ENCODE data around the gene ERVK3-1.
"Not testable (repeated sequence)": the region's sequence is repeated elsewhere in the genome, so short reads cannot be mapped to it uniquely, and the experiment has no call there.

Gene ERVK3-1

GRCh38 chr19:58304255-58304654, 922 bp upstream of the ERVK3-1 start:
- H3K4me3 ChIP-seq (ENCODE audit: low read depth, low read length) = no peak overlapping the region

GRCh38 chr19:58304748-58305064, 471 bp upstream of the ERVK3-1 start:
- H3K4me3 ChIP-seq (ENCODE audit: low read depth, low read length) = peak overlapping the region; percentile 97

- H3K4me3 ChIP-seq (ENCODE audit: low read depth, low read length) = peak overlapping the region; percentile 97
These were observed 751 bp downstream of the ERVK3-1 start for GRCh38 chr19:58305932-58306323.

GRCh38 chr19:58307736-58308135, 2.6 kb downstream of the ERVK3-1 start:
- H3K4me3 ChIP-seq (ENCODE audit: low read depth, low read length) = no peak overlapping the region

- H3K4me3 ChIP-seq (ENCODE audit: low read depth, low read length) = not testable (repeated sequence)
These were observed 5.5 kb downstream of the ERVK3-1 start for GRCh38 chr19:58310685-58311084.

- no peak overlapping the region for H3K4me3 ChIP-seq (ENCODE audit: low read depth, low read length)
These were observed 6.2 kb downstream of the ERVK3-1 start for GRCh38 chr19:58311345-58311865.

GRCh38 chr19:58315580-58315979, 10.4 kb downstream of the ERVK3-1 start:
- H3K4me3 ChIP-seq (ENCODE audit: low read depth, low read length) = no peak overlapping the region

- H3K4me3 ChIP-seq (ENCODE audit: low read depth, low read length) = no peak overlapping the region
These were observed 12.4 kb downstream of the ERVK3-1 start for GRCh38 chr19:58317476-58318072.

GRCh38 chr19:58318297-58318696, 13.1 kb downstream of the ERVK3-1 start:
- H3K4me3 ChIP-seq (ENCODE audit: low read depth, low read length) = no peak overlapping the region

GRCh38 chr19:58319241-58319640, 14.1 kb downstream of the ERVK3-1 start:
- no peak overlapping the region for H3K4me3 ChIP-seq (ENCODE audit: low read depth, low read length)

- H3K4me3 ChIP-seq (ENCODE audit: low read depth, low read length) = no peak overlapping the region
These were observed 20.3 kb downstream of the ERVK3-1 start for GRCh38 chr19:58325311-58326022.

GRCh38 chr19:58326501-58326913, 21.3 kb downstream of the ERVK3-1 start:
- peak overlapping the region; percentile 97 for H3K4me3 ChIP-seq (ENCODE audit: low read depth, low read length)

GRCh38 chr19:58326914-58327726, 21.9 kb downstream of the ERVK3-1 start, which contains the start of gene ZSCAN22:
Gene ZSCAN22, plus strand, starts transcription at chr19:58326994. Its CDS starts 7,809 bp downstream, at chr19:58334803.
- H3K4me3 ChIP-seq (ENCODE audit: low read depth, low read length) = peak within 1 kb of the TSS; percentile 97

- no peak overlapping the region for H3K4me3 ChIP-seq (ENCODE audit: low read depth, low read length)
These were observed 23.8 kb downstream of the ERVK3-1 start for GRCh38 chr19:58328999-58329398.

- no peak overlapping the region for H3K4me3 ChIP-seq (ENCODE audit: low read depth, low read length)
These were observed 25.3 kb downstream of the ERVK3-1 start for GRCh38 chr19:58330458-58330857.

GRCh38 chr19:58332697-58333096, 27.5 kb downstream of the ERVK3-1 start:
- no peak overlapping the region for H3K4me3 ChIP-seq (ENCODE audit: low read depth, low read length)

GRCh38 chr19:58334691-58335249, 29.6 kb downstream of the ERVK3-1 start:
- no peak overlapping the region for H3K4me3 ChIP-seq (ENCODE audit: low read depth, low read length)

GRCh38 chr19:58335630-58336029, 30.5 kb downstream of the ERVK3-1 start:
- no peak overlapping the region for H3K4me3 ChIP-seq (ENCODE audit: low read depth, low read length)

- H3K4me3 ChIP-seq (ENCODE audit: low read depth, low read length) = no peak overlapping the region
These were observed 31.0 kb downstream of the ERVK3-1 start for GRCh38 chr19:58336216-58336615.

GRCh38 chr19:58336820-58337219, 31.6 kb downstream of the ERVK3-1 start:
- H3K4me3 ChIP-seq (ENCODE audit: low read depth, low read length) = no peak overlapping the region

- H3K4me3 ChIP-seq (ENCODE audit: low read depth, low read length) = no peak overlapping the region
These were observed 33.2 kb downstream of the ERVK3-1 start for GRCh38 chr19:58338336-58338735.
